ENCODE data around the gene NPW.

The NPW gene

DNA sequence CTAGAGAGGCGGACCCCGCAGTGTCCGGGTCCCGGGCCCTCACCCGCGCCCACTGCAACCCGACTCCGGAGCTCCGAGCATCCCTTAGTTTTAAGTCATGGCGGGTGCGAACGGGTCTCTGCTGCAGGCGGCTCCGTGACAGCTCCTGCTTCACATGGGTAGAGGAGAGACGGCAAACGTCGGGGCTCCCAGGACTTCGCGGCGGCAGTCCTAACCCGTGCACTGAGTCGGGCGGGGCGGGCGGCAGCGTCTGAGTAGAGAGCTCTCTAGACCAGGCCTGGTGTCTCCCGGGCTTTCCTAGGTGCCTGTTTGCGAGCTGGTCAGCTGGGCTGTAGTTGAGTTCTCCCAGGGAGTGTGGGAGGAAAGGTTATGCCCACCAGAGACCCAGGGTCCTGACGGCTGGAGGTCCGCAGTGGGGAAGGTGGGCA lies 28.5 kb downstream of the NPW start:
- no peak for DNase-seq (ENCODE audit: extremely low read depth, low read depth)
- peak overlapping the region; percentile 62 for H3K4me3 ChIP-seq (replicated peaks; ENCODE audit: low read depth, low read length)
- no peak for TF ChIP-seq CTCF (IDR thresholded peaks at IDR 0.05; ENCODE audit: low read depth, low read length, missing control alignments)

DNA sequence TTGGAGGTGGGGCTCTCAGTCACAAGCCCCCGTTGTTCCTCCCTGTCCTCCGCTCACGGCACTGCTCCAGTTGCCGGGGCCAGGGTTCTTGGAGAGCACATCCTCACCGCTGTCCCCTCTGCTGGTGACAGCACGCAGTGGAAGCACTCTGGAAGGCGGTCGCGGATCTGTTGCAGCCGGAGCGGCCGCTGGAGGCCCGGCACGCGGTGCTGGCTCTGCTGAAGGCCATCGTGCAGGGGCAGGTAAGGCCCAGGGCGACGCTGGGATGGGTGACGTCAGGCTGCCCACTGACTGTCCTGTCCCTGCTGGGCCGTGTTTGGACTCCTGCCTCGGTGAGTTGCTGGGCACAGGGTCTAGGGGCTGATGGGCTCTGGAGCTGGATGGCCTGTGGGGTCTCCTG lies 33.6 kb downstream of the NPW start:
- DNase-seq (ENCODE audit: extremely low read depth, low read depth) = no peak
- H3K4me3 ChIP-seq (replicated peaks; ENCODE audit: low read depth, low read length) = no peak overlapping the region
- no peak for TF ChIP-seq CTCF (IDR thresholded peaks at IDR 0.05; ENCODE audit: low read depth, low read length, missing control alignments)

- no peak overlapping the region for H3K4me3 ChIP-seq (replicated peaks; ENCODE audit: low read depth, low read length)
- no peak for DNase-seq (ENCODE audit: extremely low read depth, low read depth)
These were observed 34.3 kb downstream of the NPW start for GRCh38 chr16:2053897-2054296.

GRCh38 chr16:2054543-2055245 lies 35.1 kb downstream of the NPW start:
- DNase-seq (ENCODE audit: extremely low read depth, low read depth) = no peak
- TF ChIP-seq CTCF (IDR thresholded peaks at IDR 0.05; ENCODE audit: low read depth, low read length, missing control alignments) = no peak
- H3K4me3 ChIP-seq (replicated peaks; ENCODE audit: low read depth, low read length) = no peak overlapping the region

More at GRCh38 chr16:2053897-2054296, 34.3 kb downstream of the NPW start:
- TF ChIP-seq CTCF (IDR thresholded peaks at IDR 0.05; ENCODE audit: low read depth, low read length, missing control alignments) = no peak

DNA sequence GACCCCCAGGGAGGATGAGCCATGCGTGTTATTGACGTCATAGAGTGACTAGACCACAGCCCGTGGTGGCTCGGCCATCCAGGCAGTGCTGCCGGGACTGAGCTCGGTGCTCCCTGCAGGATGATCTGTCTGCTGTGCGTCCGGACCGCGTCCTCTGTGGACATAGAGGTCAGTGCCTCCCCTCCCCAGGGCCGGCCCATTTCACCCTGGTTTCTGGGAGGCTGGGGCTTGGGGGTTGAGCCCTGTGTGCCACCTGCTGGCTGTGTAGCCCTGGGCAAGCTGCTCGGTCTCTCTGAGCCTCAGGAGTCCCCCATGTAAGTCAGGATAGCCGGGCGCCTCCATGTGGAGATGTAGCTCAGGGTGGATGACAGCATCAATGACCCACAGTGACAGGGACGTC lies 36.5 kb downstream of the NPW start:
- no peak overlapping the region for H3K4me3 ChIP-seq (replicated peaks; ENCODE audit: low read depth, low read length)
- DNase-seq (ENCODE audit: extremely low read depth, low read depth) = no peak
- TF ChIP-seq CTCF (IDR thresholded peaks at IDR 0.05; ENCODE audit: low read depth, low read length, missing control alignments) = peak; percentile 25

DNA sequence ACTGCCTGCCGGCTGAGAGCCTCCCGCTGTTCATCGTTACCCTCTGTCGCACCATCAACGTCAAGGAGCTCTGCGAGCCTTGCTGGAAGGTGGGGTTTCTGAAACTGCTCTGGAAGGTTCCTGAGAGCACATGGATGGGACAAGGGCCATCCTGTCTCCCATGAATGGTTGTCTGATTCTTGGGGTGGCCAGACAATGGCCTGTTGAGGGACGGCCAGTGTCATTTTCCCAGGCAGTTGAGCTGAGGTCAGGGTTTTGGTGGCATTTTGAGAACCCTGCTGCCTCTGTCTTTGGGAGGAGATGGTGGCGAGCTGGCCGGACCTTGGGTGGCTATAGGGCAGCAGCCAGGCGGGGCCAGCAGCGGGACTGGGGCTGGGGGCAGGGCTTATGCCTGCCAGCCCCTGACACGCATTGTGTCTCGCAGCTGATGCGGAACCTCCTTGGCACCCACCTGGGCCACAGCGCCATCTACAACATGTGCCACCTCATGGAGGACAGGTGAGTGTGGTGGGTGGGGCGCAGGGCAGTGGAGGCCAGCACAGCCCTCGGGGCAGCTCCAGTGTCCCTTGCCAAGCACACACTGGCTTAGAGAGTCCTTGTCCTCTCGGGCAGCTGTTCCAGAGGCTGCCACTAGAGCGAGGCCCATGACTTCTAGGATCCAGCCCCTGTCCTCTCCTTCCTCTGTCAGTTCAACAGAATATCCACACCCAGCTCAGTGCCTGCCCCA lies 37.3 kb downstream of the NPW start:
- no peak for DNase-seq (ENCODE audit: extremely low read depth, low read depth)
- TF ChIP-seq CTCF (IDR thresholded peaks at IDR 0.05; ENCODE audit: low read depth, low read length, missing control alignments) = peak; percentile 15
- no peak overlapping the region for H3K4me3 ChIP-seq (replicated peaks; ENCODE audit: low read depth, low read length)
